H1 (cell line): ENCODE measurements around the gene SCAMP4. TPM values are rescaled to one million over a fixed set of nuclear protein-coding genes. Genes with fewer than 3 reads are reported as not detected.
A peak's percentile ranks its signal among the peaks of the same experiment; 100 is the strongest.

ENCODE experiments used
- CTCF ChIA-PET: fragments of 300-600 bp; sonication (Branson Sonifier 250); formaldehyde crosslinking; loops from one replicate; lab custom pipeline; 2021; ENCODE audit not compliant: partially characterized antibody; lab: Charles Lee
- POLR2A ChIA-PET: fragments of 300-600 bp; sonication (Branson Sonifier 250); formaldehyde crosslinking; loops from one replicate; lab custom pipeline; 2021; ENCODE audit warnings: inconsistent platforms; ENCODE audit not compliant: partially characterized antibody; lab: Charles Lee
- DNase-seq, 2 experiments: peaks; one replicate each; pipeline versions ENCODE4 v3.0.0 to v3.0.0-alpha.2; 2010 to 2022; ENCODE audit warnings: low spot score in 2 of 2, low read depth in 1 of 2, mixed read lengths in 1 of 2
- FAIRE-seq: peaks from 2 replicates; lab custom pipeline; 2011; peaks lifted over from hg19 to GRCh38; lab: Jason Lieb, UNC
- H2AFZ ChIP-seq: 2 replicates; pipeline ENCODE4 v1.8.1; 2012; ENCODE audit warnings: low read length, inconsistent platforms
- H2AK5ac ChIP-seq: 2 replicates; pipeline ENCODE4 v1.6.1; 2013; ENCODE audit warnings: low read depth, low read length
- H2BK120ac ChIP-seq: replicated peaks from 2 replicates; pipeline ENCODE3; 2013; ENCODE audit warnings: low read depth, low read length, inconsistent platforms
- H2BK12ac ChIP-seq: 2 replicates; pipeline ENCODE4 v1.6.1; 2013; ENCODE audit warnings: low read depth, low read length
- H2BK15ac ChIP-seq: 2 replicates; pipeline ENCODE4 v1.6.1; 2013; ENCODE audit warnings: low read length
- H2BK20ac ChIP-seq: 2 replicates; pipeline ENCODE4 v1.6.1; 2013; ENCODE audit warnings: low read length
- H2BK5ac ChIP-seq: 2 replicates; pipeline ENCODE4 v1.6.1; 2013; ENCODE audit warnings: low read depth, low read length
- H3K14ac ChIP-seq: 2 replicates; pipeline ENCODE4 v1.6.1; 2013; ENCODE audit warnings: inconsistent platforms; ENCODE audit not compliant: insufficient read length
- H3K18ac ChIP-seq: 2 replicates; pipeline ENCODE4 v1.6.1; 2013; ENCODE audit warnings: low read length; ENCODE audit errors: extremely low read depth
- H3K23ac ChIP-seq: 2 replicates; pipeline ENCODE4 v1.6.1; 2013; ENCODE audit warnings: inconsistent platforms; ENCODE audit not compliant: insufficient read length
- H3K23me2 ChIP-seq: 2 replicates; pipeline ENCODE4 v1.6.1; 2013; ENCODE audit warnings: low read depth, low read length
- H3K27ac ChIP-seq: 2 replicates; pipeline ENCODE4 v1.6.1; 2011; ENCODE audit warnings: low read depth, low read length, inconsistent platforms
- H3K27me3 ChIP-seq, 4 experiments: replicated peaks in 1 of 4; 1 replicate in 1 of 4; 2 replicates in 3 of 4; pipeline versions ENCODE4 v1.6.1 to v1.8.1; 2011 to 2013; ENCODE audit warnings: low read length in 3 of 4, mild to moderate bottlenecking in 3 of 4, inconsistent platforms in 2 of 4, mixed read lengths in 2 of 4, moderate library complexity in 1 of 4; ENCODE audit not compliant: control insufficient read depth in 3 of 4, insufficient read depth in 3 of 4; ENCODE audit errors: extremely low read depth in 1 of 4
- H3K36me3 ChIP-seq, 4 experiments: 2 replicates each; pipeline versions ENCODE4 v1.6.1 to v1.8.1; 2011 to 2013; ENCODE audit warnings: mild to moderate bottlenecking in 4 of 4, low read length in 3 of 4, moderate library complexity in 2 of 4, control low read depth in 1 of 4, inconsistent platforms in 1 of 4; ENCODE audit not compliant: insufficient read depth in 4 of 4, control insufficient read depth in 2 of 4
- H3K4ac ChIP-seq: replicated peaks from 2 replicates; pipeline ENCODE3; 2013; ENCODE audit warnings: low read length, low read depth, mixed read lengths, inconsistent platforms; ENCODE audit not compliant: insufficient read length
- H3K4me1 ChIP-seq, 4 experiments: replicated peaks in 1 of 4; 1 replicate in 1 of 4; 2 replicates in 3 of 4; pipeline versions ENCODE4 v1.6.1 to v1.8.1; 2011 to 2013; ENCODE audit warnings: low read length in 3 of 4, inconsistent platforms in 2 of 4, mixed read lengths in 1 of 4; ENCODE audit not compliant: insufficient read depth in 4 of 4, control insufficient read depth in 3 of 4
- H3K4me2 ChIP-seq, 2 experiments: 2 replicates each; pipeline versions ENCODE4 v1.6.1 to v1.8.1; 2011 to 2013; ENCODE audit warnings: low read depth in 2 of 2, low read length in 2 of 2, control low read depth in 1 of 2, inconsistent platforms in 1 of 2, mild to moderate bottlenecking in 1 of 2; ENCODE audit not compliant: insufficient read depth in 1 of 2
- H3K4me3 ChIP-seq, 4 experiments: fragments of 200-600, 300-600 bp in 1 of 4; sonication (generic), shearing (Covaris generic), sonication (Bioruptor Twin) in 1 of 4; 2 replicates each; pipeline versions ENCODE4 v1.5.1 to v1.8.1; 2011 to 2016; ENCODE audit warnings: low read length in 4 of 4, low read depth in 3 of 4, control low read depth in 2 of 4, inconsistent platforms in 2 of 4, mild to moderate bottlenecking in 2 of 4, mixed read lengths in 1 of 4, moderate library complexity in 1 of 4; ENCODE audit not compliant: insufficient read depth in 2 of 4; ENCODE audit errors: extremely low read depth in 1 of 4
- H3K56ac ChIP-seq: replicated peaks from 2 replicates; pipeline ENCODE3; 2013; ENCODE audit warnings: low read depth, mild to moderate bottlenecking, mixed read lengths, low read length, inconsistent platforms; ENCODE audit not compliant: insufficient read length
- H3K79me1 ChIP-seq: 2 replicates; pipeline ENCODE4 v1.6.1; 2013; ENCODE audit warnings: low read depth, low read length, control low read depth
- H3K79me2 ChIP-seq, 2 experiments: 2 replicates each; pipeline versions ENCODE4 v1.6.1 to v1.8.1; 2012 to 2013; ENCODE audit warnings: low read length in 2 of 2, mild to moderate bottlenecking in 2 of 2, inconsistent platforms in 1 of 2; ENCODE audit not compliant: insufficient read depth in 2 of 2, control insufficient read depth in 1 of 2
- H3K9ac ChIP-seq, 4 experiments: replicated peaks in 1 of 4; 1 replicate in 1 of 4; 2 replicates in 3 of 4; pipeline versions ENCODE4 v1.6.1 to v1.8.1; 2011 to 2013; ENCODE audit warnings: low read depth in 3 of 4, low read length in 3 of 4, control low read depth in 2 of 4, mild to moderate bottlenecking in 2 of 4, moderate library complexity in 2 of 4, inconsistent platforms in 1 of 4; ENCODE audit errors: extremely low read depth in 1 of 4
- H3K9me3 ChIP-seq, 2 experiments: 2 replicates each; pipeline versions ENCODE4 v1.6.1 to v1.8.1; 2012 to 2013; ENCODE audit warnings: mild to moderate bottlenecking in 2 of 2, moderate library complexity in 2 of 2, control low read depth in 1 of 2, inconsistent platforms in 1 of 2, low read depth in 1 of 2, low read length in 1 of 2, mixed read lengths in 1 of 2; ENCODE audit not compliant: insufficient read depth in 2 of 2
- H4K20me1 ChIP-seq, 2 experiments: replicated peaks in 1 of 2; 2 replicates each; pipeline versions ENCODE3 to v1.8.1; 2011 to 2013; ENCODE audit warnings: inconsistent platforms in 2 of 2, low read length in 2 of 2, mild to moderate bottlenecking in 1 of 2; ENCODE audit not compliant: insufficient read depth in 2 of 2, control insufficient read depth in 1 of 2
- H4K5ac ChIP-seq: 2 replicates; pipeline ENCODE4 v1.6.1; 2013; ENCODE audit warnings: low read length, low read depth, mixed read lengths, inconsistent platforms; ENCODE audit not compliant: insufficient read length
- H4K8ac ChIP-seq: 2 replicates; pipeline ENCODE4 v1.8.0; 2013; ENCODE audit warnings: mild to moderate bottlenecking, moderate library complexity, low read length, inconsistent platforms; ENCODE audit not compliant: insufficient read depth; ENCODE audit errors: extremely low read depth
- H4K91ac ChIP-seq: replicated peaks from 2 replicates; pipeline ENCODE3; 2013; ENCODE audit warnings: low read length, mixed read lengths, inconsistent platforms; ENCODE audit not compliant: insufficient read length
- HDAC2 ChIP-seq, 2 experiments: fragments of 300-600 bp in 1 of 2; sonication (generic) in 1 of 2; IDR thresholded peaks; 2 replicates each; pipeline ENCODE4 v1.6.1; 2011 to 2012; ENCODE audit warnings: low read depth in 2 of 2, low read length in 2 of 2, mild to moderate bottlenecking in 2 of 2, moderate library complexity in 2 of 2, borderline replicate concordance in 1 of 2, inconsistent platforms in 1 of 2
- HDAC6 ChIP-seq: IDR thresholded peaks from one replicate; pipeline ENCODE4 v1.7.1; 2012; ENCODE audit warnings: low read depth, mild to moderate bottlenecking, inconsistent platforms, low read length, moderate library complexity
- KDM1A ChIP-seq: fragments of 200-600, 300-600 bp; sonication (generic); IDR thresholded peaks from 2 replicates; pipeline ENCODE4 v1.7.1; 2016; ENCODE audit warnings: mild to moderate bottlenecking, low read length, borderline replicate concordance
- KDM5A ChIP-seq: fragments of 200-600 bp; IDR thresholded peaks from 2 replicates; pipeline ENCODE4 v1.7.1; 2012; ENCODE audit warnings: mild to moderate bottlenecking, low read length, inconsistent platforms, mixed read lengths
- MAFK ChIP-seq: IDR thresholded peaks from 2 replicates; pipeline ENCODE4 v1.6.1; 2012; ENCODE audit warnings: low read depth, mild to moderate bottlenecking, improper control_type of control experiment, low read length
- WGBS, 2 experiments: shearing (Covaris generic) in 1 of 2; methylation state at CpG; one replicate each; pipeline versions ENCODE4 v1.1.6 to v1.1.7; 2013 to 2015; ENCODE audit warnings: low lambda C conversion rate in 2 of 2, mixed read lengths in 2 of 2, inconsistent platforms in 1 of 2, low coverage in 1 of 2, missing lambda C conversion rate in 1 of 2; ENCODE audit not compliant: insufficient replicate concordance in 2 of 2, insufficient coverage in 1 of 2, insufficient read length in 1 of 2; ENCODE audit errors: extremely low coverage in 1 of 2, missing lambda C conversion rate in 1 of 2; 5-methylcytosine and 5-hydroxymethylcytosine counted together
- polyA plus RNA-seq, 7 experiments: library from polyadenylated mRNA; depleted of rRNA in 3 of 7; stranded (reverse) in 5 of 7; unstranded in 2 of 7; fragments of >200 nt in 5 of 7; fragments of 200-250 nt in 2 of 7; gene quantifications; 1 replicate in 5 of 7; 2 replicates in 1 of 7; 4 replicates in 1 of 7; pipeline versions ENCODE4 v1.2.1 to v1.2.3, GENCODE V29; 2011 to 2013; ENCODE audit warnings: missing spikeins in 2 of 7, mixed read lengths in 2 of 7
- total RNA-seq: library from RNA; stranded (reverse); fragmentation: NEBNext Ultra II Directional; extraction: Animal tissue kit (Norgen Biotek cat#: 25700); gene quantifications from 2 replicates; pipeline ENCODE4 v1.2.1, GENCODE V29; 2021

Gene SCAMP4
- total and polyA plus RNA-seq, 2 of the 8 experiments (the other 6 are each of a cell fraction or from before 2014, with no cell fraction given) = 17.1 to 61.4 TPM

DNA sequence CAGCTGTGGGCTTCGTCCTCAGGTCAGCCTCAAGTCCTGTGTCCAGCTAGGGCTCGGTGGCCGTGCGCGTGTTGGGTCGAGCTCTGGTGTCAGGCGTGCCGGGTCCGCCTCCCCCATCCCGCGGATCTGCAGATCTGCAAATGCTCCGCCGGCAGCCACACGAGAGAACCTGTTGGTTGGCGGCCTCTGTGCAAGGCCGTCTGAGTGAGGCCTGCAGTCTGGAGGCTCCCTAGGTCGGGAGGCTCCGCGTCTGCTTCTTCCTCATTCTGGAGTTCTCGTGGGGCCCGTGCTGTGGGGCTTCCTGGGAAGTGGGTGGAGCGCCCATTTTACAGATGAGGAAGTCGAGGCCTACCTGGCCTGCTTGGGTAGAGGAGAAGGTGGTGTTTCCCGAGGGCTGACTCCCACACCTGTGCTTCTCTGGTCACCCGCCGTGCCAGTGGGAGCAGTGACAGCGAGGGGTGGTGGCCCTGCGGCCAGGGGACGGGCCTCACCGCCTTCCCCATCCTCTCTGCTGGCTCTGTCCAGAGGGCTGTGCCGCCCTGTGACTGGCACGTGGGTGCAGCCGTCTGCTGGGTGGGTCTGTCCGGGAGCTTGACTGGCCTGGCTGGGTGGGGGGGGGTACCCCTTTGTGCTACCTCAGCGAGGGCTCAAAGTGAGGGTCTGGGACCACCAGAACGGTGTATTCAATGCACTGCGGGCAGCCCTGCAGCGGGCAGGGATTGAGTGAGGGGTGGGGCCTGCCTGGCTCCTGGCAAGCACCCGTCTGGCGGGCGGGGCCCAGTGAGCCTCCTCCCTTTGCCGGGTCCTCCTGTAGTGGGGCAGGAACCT lies 39.1 kb downstream of the SCAMP4 start:
- H3K18ac ChIP-seq = no peak overlapping the region
- DNase-seq (no peak), FAIRE-seq (no peak)
- WGBS, 2 experiments = 90% methylated on average over 27 of the region's 42 CpGs; no CpG with 5 or more reads in 1 of the 2 experiments
- no peak overlapping the region for H3K9ac ChIP-seq
- H3K23me2 ChIP-seq = peaks cover 15% of the 10 kb centered on the region; the same call in 1 of the 2 replicates
- no peak overlapping the region for H3K56ac ChIP-seq
- H2BK12ac ChIP-seq = no peak overlapping the region
- H2AK5ac ChIP-seq = no peak overlapping the region
- no peak overlapping the region for H3K4me3 ChIP-seq
- no peaks in the 10 kb centered on the region for H3K36me3 ChIP-seq
- H4K20me1 ChIP-seq = peaks cover 33 to 41% of the 10 kb centered on the region in 2 experiments
- no peak overlapping the region for H4K5ac ChIP-seq
- peak overlapping the region; percentile 86; the same call in 1 of the 2 replicates for H4K8ac ChIP-seq
- H3K4me1 ChIP-seq = peaks cover 0 to 27% (median 12%) of the 10 kb centered on the region in 4 experiments; a peak in 6 of 7 replicates
- no peak overlapping the region for H3K4ac ChIP-seq
- no peak overlapping the region for H4K91ac ChIP-seq
- H3K23ac ChIP-seq = no peak overlapping the region
- peaks cover 55 to 69% of the 10 kb centered on the region in 2 experiments for H3K79me2 ChIP-seq
- no peak overlapping the region for H2BK20ac ChIP-seq
- no peak overlapping the region for H2AFZ ChIP-seq
- no peak overlapping the region for H2BK120ac ChIP-seq
- H3K9me3 ChIP-seq = no peaks in the 10 kb centered on the region
- H2BK5ac ChIP-seq = peak overlapping the region; percentile 60; the same call in 1 of the 2 replicates
- TF ChIP-seq KDM1A = 0 out of 2 replicates have a peak, but pooled peaks have one; percentile 32
- TF ChIP-seq HDAC2 (IDR thresholded peaks at IDR 0.05; ENCODE audit: borderline replicate concordance in 1 of 2, low read depth in 2 of 2, low read length in 2 of 2) = no peak
- TF ChIP-seq HDAC6 = no peak
- TF ChIP-seq KDM5A = no peak
- no peak for TF ChIP-seq MAFK
- ChIA-PET POLR2A (interaction anchor here (1.2 to 3.4 kb wide), 4 partner anchors 7 to 107 kb away, joined by 3 to 13 read pairs (median 5); no protein-coding TSS in a partner anchor), CTCF (interaction anchor here (1.0 to 3.6 kb wide), 11 partner anchors 8 to 330 kb away, joined by 3 to 21 read pairs (median 8); no protein-coding TSS in a partner anchor)
- peaks cover 14% of the 10 kb centered on the region for H3K79me1 ChIP-seq
- no peak overlapping the region for H2BK15ac ChIP-seq
- no peak overlapping the region for H3K4me2 ChIP-seq
- no peaks in the 10 kb centered on the region for H3K27me3 ChIP-seq
- H3K27ac ChIP-seq = no peak overlapping the region; the same call in 1 of the 2 replicates
- no peak overlapping the region for H3K14ac ChIP-seq
